NCI-H2107 treated with DMSO at 0.1 percent for 48 hours (cell line): ENCODE results near the gene TMEM273.

Source experiments
- DNase-seq: peaks from one replicate; lab custom pipeline; 2025; ENCODE audit not compliant: unreplicated experiment; lab: John Stamatoyannopoulos, UW

TMEM273 gene

DNA sequence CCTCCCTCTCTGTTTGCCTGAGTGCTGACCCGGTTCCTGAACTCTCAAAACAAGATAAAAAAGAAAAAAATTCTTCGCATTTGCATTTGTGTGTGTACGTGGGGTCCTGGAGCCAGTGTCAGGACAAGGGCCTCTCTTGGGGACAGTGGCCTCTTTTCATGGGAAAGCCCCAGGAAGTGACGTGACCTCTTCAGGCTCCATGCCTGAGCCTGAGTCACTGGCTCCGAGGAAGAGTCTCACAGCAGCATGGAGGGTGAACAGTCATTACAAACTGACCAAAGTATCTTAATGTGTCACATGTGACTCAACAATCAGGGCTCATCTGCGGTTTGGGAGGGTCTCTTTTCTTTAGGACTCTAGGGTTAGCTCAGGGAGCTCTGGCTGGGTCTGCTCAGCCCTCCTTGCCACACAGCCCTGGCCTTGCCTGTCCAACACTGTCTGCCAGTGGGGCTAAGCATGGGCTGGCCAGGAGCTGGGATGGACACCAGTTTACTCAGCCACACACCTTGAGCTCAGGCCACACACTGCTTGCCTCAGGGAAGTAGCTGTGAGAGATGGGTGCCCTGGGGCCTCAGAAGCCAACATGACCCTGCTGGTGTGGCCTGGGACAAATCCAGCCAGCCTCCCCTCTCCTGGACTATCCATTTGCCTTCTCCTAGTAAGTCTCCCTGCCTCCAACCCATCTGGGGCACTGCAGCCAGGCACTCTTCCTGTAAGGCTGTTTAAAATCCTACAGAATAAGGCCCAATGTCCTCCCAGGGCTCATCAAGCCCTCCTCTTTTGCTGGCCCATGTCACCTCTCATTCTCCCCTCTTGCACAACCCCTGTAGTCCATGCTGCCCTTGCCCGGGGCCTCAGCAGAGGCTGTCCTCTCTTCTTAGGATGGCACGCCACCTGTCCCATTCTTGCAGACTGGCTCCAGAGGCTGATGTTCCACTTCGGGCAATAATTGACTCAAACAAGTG, 10.5 kb downstream of the TMEM273 start:
- no peak for DNase-seq

DNA sequence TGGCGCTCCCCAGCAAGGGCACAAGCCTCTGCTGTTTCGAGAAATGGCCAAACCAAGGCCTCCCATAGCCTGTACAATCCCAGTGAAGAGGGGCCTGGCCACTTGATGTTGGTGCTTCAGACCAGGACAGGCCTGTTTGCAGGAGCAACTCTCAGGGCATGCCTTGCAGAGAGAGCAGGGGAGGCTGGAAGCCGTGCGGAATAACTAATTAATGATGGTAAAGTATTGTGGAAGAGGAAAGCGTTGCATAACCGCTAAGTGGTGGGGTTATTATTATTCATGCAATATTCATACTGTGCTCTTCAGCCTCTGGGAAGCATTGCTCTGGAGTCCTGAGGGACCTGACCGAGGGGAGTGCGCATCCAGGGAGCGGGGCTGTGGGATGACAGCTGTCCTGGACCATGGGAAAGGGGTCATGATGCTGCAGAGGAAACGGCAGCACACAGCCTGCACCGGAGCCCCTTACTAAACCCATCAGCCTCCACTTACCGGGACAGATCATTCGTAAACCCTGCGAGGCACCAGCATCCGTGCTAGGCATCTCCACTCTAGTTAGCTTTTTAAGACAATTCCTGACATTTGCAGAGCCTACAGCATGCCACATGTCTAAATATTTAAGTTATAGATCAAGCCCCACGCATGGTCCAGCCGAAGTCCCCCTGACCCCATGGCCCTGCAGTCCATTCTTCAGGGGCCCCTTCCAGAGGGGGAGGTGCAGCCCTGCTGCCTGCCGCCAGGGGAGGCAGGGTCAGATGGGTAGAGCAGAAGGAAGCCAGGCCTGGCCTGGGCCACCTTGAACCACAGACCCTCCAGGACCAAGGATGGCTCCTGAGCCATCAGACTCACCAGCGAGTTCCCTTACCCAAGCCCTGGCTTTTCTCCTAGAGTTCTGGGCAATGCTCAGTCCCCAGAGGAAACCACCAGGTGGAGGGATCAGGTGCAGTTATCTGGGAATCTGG, 11.6 kb downstream of the TMEM273 start:
- no peak for DNase-seq

DNA sequence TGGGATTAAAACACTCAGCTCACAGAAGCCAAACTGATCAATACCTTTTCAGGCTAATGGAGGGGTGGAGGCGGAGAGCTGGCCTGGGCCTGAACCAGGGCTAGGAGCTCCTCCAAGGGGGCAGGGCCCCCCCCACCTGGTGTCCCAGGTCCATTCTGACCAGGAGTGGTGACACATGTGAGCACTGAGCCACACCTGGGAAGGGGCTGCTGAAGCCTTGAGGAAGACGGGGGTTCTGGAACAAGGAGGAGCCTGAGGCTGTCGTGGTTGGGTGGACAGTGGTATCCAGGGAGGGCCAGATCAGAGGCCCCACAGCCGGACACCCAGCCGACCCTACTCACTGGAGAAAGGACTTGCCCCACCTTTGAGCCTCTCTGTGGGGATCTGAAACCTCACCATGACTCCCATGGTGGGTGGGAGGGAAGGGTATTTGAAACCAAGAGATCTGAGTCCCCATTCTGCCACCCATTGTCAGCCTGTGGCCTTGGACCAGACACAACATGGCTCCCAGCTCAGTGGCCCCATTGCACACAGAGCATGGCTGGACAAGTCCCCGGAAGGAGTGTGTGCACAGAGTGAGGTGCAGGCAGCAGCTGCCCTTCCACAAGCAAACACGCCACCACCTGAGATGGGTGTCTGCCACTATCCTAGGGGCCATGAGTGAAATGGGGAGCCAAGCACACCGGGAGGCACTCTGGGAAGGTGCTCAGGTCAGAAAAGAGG, 12.4 kb downstream of the TMEM273 start:
- no peak for DNase-seq

DNA sequence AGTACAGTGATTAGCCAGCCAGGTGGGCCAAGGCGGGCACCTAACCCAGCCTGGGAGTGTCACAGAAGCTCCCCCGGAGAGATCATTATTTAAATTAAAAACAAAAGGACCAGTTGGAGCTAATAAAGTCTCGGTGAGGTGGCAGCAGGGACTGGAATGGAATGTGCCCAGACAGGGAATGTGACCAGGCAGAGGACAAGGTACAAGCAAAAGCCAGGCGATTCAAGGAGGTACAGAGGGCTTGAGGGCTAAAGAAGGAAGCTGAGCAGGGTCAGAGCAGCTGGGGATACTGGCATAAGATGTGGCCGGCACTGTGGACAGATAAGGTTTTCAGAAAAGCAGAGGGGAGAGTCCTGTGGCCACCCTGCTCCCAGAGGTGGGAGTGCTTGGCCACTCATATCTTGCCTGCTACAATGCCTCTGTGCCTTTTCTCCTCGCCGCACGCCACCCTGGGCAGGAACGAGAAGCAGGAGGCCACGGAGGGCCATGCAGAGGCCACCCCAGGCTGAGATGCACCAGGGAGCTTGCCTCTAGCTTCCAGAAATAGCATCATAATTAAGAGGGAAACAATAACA, 13.2 kb downstream of the TMEM273 start:
- no peak for DNase-seq

DNA sequence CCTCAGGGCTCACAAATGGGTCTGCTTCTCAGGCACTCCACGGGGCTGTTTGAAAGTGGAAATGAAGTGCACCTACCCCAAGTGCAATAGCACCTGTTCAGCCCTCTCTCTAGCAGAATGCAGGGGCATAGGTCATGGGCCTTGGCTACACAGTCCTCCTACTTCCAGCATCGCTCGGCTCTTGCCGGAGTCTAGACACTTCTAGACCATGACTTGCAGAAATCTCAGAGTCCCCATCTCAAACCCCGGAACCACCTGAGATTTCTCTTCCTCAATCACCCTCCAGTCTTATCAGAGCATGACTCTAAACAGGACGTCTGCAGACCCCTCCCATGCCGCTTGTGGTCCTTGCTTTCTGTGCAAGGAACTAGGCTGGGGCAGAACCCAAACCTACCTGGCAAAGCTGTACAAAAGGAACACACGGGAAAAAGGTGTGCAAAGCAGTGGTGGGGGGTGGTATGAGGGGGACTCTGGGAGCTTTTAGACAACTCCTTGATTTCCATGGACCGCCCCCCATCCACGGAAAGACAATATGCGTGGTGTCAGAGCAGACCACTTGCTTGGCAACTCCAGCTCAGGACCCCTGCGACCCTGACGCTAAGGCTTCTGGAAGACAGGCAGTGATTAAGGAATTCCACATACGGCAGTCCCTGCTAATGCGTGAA, 13.8 kb downstream of the TMEM273 start:
- no peak for DNase-seq

DNA sequence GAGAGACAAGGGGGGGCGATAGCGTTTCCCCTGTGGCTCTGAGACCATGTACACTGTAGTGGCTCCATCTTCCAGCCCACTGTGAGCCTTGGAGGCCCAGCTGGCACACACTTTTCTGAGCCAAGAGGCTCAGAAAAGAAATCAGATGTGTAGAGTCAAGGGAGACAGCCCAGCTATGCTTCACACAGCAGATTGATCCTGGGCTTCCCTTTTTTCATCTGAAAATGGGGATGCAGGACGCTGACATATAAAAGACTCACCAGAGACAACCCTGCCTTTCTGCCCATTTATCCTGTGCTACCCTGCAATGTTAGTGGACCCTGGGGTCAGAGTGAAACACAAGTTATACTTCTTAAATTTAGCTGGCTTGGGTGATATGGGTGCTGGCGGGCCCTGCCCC, 14.3 kb downstream of the TMEM273 start:
- no peak for DNase-seq

DNA sequence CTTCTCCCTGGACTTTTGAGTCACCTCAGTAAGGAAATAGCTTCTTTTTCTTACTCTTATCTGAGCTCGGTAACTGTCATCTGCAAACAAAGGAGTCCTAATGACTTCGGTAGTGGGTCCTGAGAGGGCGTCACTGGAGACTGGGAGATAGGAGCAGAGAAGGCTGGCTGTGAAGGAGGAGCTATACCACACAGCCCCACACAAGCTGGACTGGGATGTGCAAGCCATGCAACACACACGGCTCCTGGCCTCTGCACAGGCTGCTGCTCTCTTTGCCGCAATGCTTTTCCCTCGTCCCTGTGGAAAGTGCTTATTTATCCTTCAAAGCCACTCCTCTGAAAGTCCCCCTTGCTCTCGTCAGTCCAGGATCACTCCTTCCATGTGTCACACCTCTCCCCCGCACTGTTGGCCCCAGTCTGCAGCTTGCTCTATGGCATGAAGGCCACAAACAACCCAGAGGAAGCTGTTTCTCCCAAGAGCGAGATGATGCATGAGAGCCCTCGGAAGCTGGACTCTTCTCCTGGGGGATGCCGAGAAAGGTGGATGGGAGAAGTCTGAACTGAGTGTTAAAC, 14.9 kb downstream of the TMEM273 start:
- no peak for DNase-seq

DNA sequence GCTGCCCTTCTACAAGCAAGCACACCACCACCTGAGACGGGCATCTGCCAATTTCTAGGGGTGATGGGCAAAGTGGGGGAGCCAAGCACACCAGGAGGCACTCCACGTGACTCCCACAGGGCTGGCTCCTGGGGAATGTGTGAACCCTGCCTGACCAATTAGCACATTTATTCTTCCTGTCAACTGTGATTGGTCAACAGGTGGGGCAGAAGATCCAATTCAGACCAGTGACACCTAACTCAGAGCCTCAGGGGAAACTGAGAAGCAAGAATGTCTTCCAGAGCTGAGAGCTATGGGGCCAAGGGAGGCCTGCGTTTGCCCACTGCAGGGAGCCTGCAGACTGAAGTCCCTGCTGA, 15.4 kb downstream of the TMEM273 start:
- DNase-seq = no peak

DNA sequence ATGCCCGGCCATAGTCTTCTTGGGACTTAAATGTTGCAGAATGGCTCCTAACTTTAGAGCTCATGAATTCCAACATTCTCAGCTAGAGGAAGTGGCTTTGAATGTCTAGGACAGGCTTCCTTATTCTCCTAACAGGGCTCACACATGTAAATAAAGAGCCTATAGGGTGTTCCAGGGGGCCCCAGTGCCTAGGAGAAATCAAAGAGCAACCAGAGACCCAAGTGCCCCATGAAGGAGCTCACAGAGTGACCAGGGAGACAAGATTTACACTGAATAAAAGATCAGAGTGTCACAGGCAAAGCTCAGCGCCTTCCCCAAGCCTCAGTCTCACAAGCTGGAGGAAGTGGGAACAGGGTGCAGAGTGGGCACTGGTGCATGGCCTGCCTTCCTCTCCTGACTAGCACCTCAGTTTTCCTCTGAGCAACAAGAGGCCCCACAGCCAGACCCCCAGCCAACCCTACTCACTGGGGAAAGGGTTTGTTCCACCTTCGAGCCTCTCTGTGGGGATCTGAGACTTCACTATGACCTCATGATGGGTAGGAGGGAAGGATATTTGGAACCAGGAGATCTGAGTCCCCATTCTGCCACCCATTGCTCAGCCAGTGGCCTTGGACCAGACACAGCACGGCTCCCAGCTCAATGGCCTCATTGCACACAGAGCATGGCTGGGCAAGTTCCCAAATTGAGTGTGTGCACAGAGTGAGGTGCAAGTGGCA, 16.0 kb downstream of the TMEM273 start:
- no peak for DNase-seq

DNA sequence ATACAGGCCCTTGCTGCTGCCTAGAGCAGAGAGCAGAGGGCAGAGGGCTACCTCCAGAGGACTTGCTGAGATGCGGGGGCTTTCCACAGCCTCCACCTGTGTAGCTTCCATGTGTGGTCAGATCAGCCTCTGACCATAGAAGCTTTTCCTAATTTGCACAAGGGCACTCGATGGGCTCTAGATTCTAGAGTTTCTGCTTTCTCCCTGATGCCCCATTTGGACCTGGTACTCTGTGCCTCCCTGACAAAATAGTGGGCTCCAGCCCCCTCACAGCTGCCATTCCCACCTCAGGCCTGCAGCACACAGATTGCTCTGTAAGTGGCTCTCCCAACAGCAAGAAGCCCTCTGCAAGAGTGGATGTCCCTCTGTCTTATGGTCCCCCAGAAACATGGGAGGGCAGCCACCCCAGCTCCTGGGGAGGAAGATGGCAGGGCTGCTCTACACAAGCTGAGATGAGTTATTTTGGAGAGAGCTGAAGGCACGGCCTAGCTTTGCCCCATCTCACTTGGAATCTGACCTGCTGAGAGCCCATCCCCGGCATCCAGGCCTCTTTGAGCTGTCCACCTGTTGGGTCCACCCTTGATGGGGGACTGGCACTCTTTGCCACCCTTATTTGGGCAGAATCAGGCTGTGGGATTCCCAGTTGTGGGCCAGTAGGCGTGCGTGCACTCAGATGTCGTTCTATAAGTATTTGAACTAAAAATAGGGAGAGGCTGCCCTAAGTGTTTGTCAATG, 16.7 kb downstream of the TMEM273 start:
- no peak for DNase-seq

DNA sequence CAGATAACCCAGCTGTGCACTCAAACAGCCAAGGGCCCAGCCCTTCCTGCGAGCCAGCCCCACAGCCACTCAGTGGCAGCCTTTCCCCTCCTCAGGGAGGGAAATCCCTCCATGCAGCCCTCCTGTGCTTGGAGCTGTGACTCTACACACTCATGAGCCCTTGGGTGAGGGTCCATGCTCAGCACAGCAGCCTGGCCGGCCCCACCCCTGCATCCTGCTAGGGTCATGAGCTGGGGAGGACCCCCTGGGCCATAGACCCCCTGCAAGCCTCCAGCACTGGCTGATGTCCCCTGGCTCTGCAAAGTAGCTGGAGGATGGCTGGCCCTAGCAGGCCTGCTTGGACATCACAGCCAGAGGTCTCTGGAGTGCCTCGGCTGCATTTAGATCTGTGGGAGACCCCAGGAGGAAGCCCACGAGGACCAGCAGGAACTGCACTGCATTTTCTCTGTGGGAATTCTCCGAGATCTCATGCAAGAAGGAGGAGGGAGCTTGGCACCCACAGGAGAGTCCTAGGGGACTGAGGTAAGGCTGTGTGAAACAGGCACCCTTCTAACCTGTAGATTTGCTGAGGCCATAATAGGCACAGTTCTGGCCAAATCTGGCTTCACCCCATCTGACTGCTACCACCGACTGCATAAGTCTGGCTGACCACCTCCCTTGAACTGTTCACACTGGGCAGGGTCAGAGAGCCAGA, 17.4 kb downstream of the TMEM273 start:
- no peak for DNase-seq

DNA sequence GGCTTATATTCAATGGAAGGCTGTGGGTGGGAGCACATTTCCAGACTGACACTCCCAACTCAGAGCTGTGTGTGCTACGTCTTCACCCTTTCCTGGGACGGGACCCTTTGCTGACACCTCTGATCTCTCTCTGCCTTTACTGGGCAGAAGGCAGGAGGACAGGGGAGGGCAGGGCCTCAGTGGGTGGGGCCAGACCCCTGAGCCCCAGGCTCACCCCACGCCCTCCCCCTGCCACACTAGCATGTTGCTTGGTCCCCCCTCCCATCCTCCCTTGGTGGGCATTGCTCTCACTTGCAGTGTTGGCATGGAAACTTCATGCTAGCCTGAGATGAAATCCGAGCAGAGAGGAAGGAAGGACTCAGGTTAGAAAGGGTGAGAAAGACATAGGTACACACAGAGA, 18.4 kb downstream of the TMEM273 start:
- no peak for DNase-seq

DNA sequence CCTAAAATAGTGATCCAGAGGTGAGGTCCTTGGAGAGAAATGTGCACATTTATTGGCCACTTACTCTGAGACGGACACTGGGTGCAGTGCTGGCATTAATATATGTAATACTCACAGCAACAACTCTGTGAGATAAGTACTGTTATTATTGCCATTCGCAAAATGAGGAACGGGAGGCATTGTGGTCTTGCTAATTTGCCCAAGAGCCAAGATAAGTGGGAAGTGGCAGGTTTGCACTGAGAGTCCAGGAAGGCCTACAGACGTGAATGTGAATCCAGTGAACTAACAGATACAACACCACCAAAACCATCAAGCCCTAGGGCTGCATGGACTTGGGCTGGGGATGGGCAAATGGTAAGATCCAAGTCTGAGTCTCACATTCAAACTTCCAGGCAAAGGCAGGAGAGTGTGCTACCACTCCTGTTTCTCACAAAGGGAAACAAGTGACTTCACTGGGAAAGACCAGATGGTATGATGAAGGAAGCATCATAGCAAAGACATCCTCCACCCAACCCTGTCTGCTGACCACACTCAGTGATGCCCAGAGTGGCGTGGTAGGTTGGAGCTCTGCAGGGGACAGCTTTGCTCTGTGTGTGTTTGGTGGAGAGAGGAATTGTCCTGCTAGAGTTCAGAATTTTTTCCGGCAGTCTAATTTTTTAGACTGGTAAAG, 19.2 kb downstream of the TMEM273 start:
- no peak for DNase-seq

DNA sequence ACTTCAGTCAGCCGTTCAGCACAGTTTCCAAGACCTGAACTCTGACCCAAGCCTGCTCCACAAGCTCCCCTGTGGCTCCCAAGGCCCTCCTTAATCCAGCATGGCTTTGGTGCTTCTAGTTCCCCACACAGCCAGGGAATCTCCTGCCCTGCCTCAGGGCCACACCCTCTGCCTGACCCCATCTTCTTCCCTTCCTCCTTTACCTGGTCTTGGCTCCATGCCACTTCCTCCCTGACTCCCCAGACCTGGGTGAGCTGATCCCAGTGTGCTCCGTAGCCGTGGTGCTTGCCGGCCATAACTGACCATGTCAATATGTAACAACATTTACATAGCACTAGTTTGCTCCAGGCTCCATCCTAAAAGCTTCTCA, 20.0 kb downstream of the TMEM273 start:
- DNase-seq = no peak

DNA sequence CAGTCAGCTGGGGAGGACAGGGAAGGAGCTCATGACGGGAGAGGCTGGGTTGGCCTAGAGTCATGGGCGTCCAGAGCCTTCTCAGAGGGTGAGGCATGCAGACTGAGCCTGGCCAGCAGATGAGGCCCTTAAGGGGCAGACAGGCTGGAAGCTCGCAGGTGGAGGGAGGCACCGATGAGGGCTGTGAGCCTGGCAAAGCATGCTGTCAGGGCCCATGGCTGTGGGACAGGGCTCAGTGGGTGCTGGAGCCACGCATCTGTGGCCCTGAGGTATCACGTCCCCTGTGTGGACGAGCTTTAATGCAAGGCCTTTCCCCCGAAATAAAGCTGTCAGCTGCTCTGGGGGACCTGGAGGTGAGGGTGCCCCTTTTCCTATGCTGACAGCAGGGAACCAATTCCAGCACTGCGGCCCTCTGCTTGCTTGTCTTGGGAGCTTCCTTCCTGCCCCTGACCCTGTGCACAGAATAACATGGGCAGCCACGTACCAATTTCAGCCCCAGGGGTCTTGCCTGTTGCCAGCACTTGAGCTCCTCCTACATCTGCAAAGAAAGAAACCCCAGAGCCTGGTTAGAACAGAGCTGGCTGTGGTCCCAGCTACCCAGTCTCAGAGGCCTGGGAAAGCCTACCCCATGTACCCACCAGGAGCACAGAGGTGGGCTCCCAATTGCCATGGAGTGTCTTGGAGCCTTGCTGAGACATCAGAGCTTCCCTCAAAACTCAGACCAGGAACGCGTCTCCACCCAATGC, 20.6 kb downstream of the TMEM273 start:
- no peak for DNase-seq

DNA sequence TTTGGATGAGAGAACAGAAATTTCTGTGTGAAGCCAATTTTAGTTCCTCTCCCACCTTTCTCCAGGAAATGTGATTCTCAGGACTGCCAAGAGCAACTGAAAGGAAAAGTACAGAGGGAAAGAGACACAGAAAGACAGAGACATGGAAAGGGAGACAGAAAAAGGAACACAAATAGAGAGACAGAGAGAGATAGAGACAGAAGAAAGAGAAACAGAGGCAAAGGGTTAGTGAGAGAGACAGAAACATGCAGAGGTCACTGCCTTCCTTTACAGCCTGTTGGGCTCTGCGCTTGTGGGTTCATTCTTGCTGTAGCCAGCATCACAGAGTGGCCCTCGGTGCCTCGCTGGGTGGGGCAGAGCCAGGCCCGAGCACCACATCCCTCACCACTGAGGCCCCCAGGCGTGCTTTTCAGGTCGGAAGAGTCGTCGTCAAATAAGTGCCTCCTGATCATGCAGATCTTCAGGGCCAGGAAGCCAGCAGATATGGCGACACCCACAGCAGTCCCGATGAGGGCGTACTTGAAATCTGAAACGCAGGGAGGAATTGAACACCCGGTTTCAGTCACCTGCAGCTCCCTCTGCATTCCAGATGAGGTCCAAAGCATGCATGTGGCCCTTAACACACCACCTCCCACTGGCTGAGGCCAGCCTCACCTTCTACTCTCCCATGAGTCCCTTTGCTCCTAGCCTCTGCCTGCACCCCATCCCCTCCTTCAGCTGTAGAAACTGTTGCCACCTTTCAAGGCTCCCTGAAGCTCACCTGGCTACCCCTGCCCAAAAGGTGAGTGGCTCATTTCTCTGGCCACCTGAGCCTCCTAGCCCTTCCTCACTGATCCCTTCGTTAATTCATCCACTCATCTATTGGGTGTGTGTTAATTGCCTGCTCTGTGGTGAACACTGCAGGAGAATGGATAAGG, 21.4 kb downstream of the TMEM273 start:
- DNase-seq = no peak
